ENCODE results near the gene GPLD1.
A peak's percentile ranks its signal among the peaks of the same experiment; 100 is the strongest.

GPLD1 gene

GRCh38 chr6:24522228-24523176 lies 33.1 kb upstream of the GPLD1 start:
- Histone ChIP-seq H3K9me2 (replicated peaks; ENCODE audit: insufficient read depth, low read length) (no peaks in the 10 kb centered on the region), H4K20me1 (ENCODE audit: low read depth, low read length) (no peaks in the 10 kb centered on the region), H3K4me2 (ENCODE audit: low read depth, low read length, poor library complexity, severe bottlenecking) (peak overlapping the region; percentile 57), H3K4me3 (ENCODE audit: insufficient read depth, low read length, poor library complexity, severe bottlenecking) (peak overlapping the region; percentile 46), H3K9ac (ENCODE audit: low read length) (peak overlapping the region; percentile 49), H3K27ac (ENCODE audit: low read depth, low read length) (peak overlapping the region; percentile 82), H3K27me3 (ENCODE audit: low read length) (no peaks in the 10 kb centered on the region), H3K36me3 (ENCODE audit: low read length) (no peaks in the 10 kb centered on the region), H3K9me3 (ENCODE audit: insufficient read depth, low read length) (no peaks in the 10 kb centered on the region), H2AFZ (ENCODE audit: low read depth, low read length, severe bottlenecking) (peak overlapping the region; percentile 15), H3K79me2 (ENCODE audit: insufficient read depth, low read length) (peaks cover 21% of the 10 kb centered on the region), H3F3A (ENCODE audit: insufficient read depth) (peaks cover 48% of the 10 kb centered on the region)
- TF ChIP-seq CTCF (IDR thresholded peaks at IDR 0.05; ENCODE audit: insufficient read depth, low read length, poor library complexity, severe bottlenecking) (no peak), EZH2phosphoT487 (conservative IDR thresholded peaks at IDR 0.05; ENCODE audit: low read length) (no peak)

GRCh38 chr6:24520929-24521546 lies 31.7 kb upstream of the GPLD1 start:
- peak overlapping the region; percentile 52 for H2AFZ ChIP-seq (ENCODE audit: low read depth, low read length, severe bottlenecking)
- H3K4me3 ChIP-seq (ENCODE audit: insufficient read depth, low read length, poor library complexity, severe bottlenecking) = no peak overlapping the region

More at GRCh38 chr6:24520929-24521546, 31.7 kb upstream of the GPLD1 start:
- Histone ChIP-seq H4K20me1 (ENCODE audit: low read depth, low read length) (no peaks in the 10 kb centered on the region), H3K9me3 (ENCODE audit: insufficient read depth, low read length) (no peaks in the 10 kb centered on the region), H3K27ac (ENCODE audit: low read depth, low read length) (peak overlapping the region; percentile 82), H3K36me3 (ENCODE audit: low read length) (no peaks in the 10 kb centered on the region), H3K79me2 (ENCODE audit: insufficient read depth, low read length) (peaks cover 17% of the 10 kb centered on the region), H3K4me2 (ENCODE audit: low read depth, low read length, poor library complexity, severe bottlenecking) (peak overlapping the region; percentile 57), H3F3A (ENCODE audit: insufficient read depth) (peaks cover 43% of the 10 kb centered on the region), H3K27me3 (ENCODE audit: low read length) (no peaks in the 10 kb centered on the region), H3K9ac (ENCODE audit: low read length) (peak overlapping the region; percentile 7; the same call in 1 of the 2 replicates), H3K9me2 (replicated peaks; ENCODE audit: insufficient read depth, low read length) (no peaks in the 10 kb centered on the region)
- no peak for TF ChIP-seq EZH2phosphoT487 (conservative IDR thresholded peaks at IDR 0.05; ENCODE audit: low read length)
- TF ChIP-seq CTCF (IDR thresholded peaks at IDR 0.05; ENCODE audit: insufficient read depth, low read length, poor library complexity, severe bottlenecking) = peak; percentile 98

Data from SU-DHL-6 (cell line).